Measurements from ENCODE around the gene ZNF189.

Gene ZNF189

GRCh38 chr9:101449071-101449721, 50.5 kb downstream of the ZNF189 start:
- DNase-seq, result peak; percentile 97
- Histone ChIP-seq H3K9me3 (ENCODE audit: severe bottlenecking) (peaks cover 3% of the 10 kb centered on the region), H3K27ac (peak overlapping the region; percentile 61), H3K27me3 (ENCODE audit: insufficient read depth, low read depth, severe bottlenecking) (no peaks in the 10 kb centered on the region), H3K36me3 (no peaks in the 10 kb centered on the region), H3K4me3 (ENCODE audit: low read depth, low read length) (peak overlapping the region; percentile 78)
- TF ChIP-seq, protein P1, sequence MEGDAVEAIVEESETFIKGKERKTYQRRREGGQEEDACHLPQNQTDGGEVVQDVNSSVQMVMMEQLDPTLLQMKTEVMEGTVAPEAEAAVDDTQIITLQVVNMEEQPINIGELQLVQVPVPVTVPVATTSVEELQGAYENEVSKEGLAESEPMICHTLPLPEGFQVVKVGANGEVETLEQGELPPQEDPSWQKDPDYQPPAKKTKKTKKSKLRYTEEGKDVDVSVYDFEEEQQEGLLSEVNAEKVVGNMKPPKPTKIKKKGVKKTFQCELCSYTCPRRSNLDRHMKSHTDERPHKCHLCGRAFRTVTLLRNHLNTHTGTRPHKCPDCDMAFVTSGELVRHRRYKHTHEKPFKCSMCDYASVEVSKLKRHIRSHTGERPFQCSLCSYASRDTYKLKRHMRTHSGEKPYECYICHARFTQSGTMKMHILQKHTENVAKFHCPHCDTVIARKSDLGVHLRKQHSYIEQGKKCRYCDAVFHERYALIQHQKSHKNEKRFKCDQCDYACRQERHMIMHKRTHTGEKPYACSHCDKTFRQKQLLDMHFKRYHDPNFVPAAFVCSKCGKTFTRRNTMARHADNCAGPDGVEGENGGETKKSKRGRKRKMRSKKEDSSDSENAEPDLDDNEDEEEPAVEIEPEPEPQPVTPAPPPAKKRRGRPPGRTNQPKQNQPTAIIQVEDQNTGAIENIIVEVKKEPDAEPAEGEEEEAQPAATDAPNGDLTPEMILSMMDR (IDR thresholded peaks at IDR 0.05; ENCODE audit: low read depth, low read length), result peak; percentile 92

- TF ChIP-seq, protein P1 (IDR thresholded peaks at IDR 0.05; ENCODE audit: low read depth, low read length), result no peak
- peaks cover 3% of the 10 kb centered on the region for H3K9me3 ChIP-seq (ENCODE audit: severe bottlenecking)
- H3K27me3 ChIP-seq (ENCODE audit: insufficient read depth, low read depth, severe bottlenecking), result no peaks in the 10 kb centered on the region
- no peak overlapping the region for H3K27ac ChIP-seq
- DNase-seq, result no peak
- H3K36me3 ChIP-seq, result no peaks in the 10 kb centered on the region
- no peak overlapping the region for H3K4me3 ChIP-seq (ENCODE audit: low read depth, low read length)
Observed at GRCh38 chr9:101450931-101451330, 52.3 kb downstream of the ZNF189 start.

DNA sequence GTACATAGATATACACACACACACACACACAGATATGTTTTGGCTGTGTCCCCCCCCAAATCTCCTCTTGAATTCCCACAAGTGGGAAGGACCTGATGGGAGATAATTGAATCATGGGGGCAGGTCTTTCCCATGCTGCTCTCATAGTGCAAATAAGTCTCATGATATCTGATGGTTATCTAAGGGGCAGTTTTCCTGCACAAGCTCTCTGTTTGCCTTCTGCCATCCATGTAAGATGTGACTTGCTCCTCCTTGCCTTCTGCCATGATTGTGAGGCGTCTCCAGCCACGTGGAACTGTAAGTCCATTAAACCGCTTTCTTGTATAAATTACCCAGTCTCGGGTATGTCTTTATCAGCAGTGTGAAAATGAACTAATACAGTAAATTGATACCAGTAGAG, 52.8 kb downstream of the ZNF189 start:
- Histone ChIP-seq H3K4me3 (ENCODE audit: low read depth, low read length) (no peak overlapping the region), H3K36me3 (no peaks in the 10 kb centered on the region), H3K27ac (no peak overlapping the region), H3K9me3 (ENCODE audit: severe bottlenecking) (peaks cover 3% of the 10 kb centered on the region), H3K27me3 (ENCODE audit: insufficient read depth, low read depth, severe bottlenecking) (no peaks in the 10 kb centered on the region)
- TF ChIP-seq, protein P1 (IDR thresholded peaks at IDR 0.05; ENCODE audit: low read depth, low read length), result no peak
- DNase-seq, result no peak

GRCh38 chr9:101453776-101454570, 55.3 kb downstream of the ZNF189 start:
- Histone ChIP-seq H3K36me3 (no peaks in the 10 kb centered on the region), H3K27ac (no peak overlapping the region), H3K9me3 (ENCODE audit: severe bottlenecking) (peaks cover 3% of the 10 kb centered on the region), H3K4me3 (ENCODE audit: low read depth, low read length) (no peak overlapping the region), H3K27me3 (ENCODE audit: insufficient read depth, low read depth, severe bottlenecking) (no peaks in the 10 kb centered on the region)
- no peak for DNase-seq
- TF ChIP-seq, protein P1 (IDR thresholded peaks at IDR 0.05; ENCODE audit: low read depth, low read length), result no peak

- no peak for DNase-seq
- H3K36me3 ChIP-seq, result no peaks in the 10 kb centered on the region
- peaks cover 3% of the 10 kb centered on the region for H3K9me3 ChIP-seq (ENCODE audit: severe bottlenecking)
- H3K27me3 ChIP-seq (ENCODE audit: insufficient read depth, low read depth, severe bottlenecking), result no peaks in the 10 kb centered on the region
- H3K4me3 ChIP-seq (ENCODE audit: low read depth, low read length), result no peak overlapping the region
- TF ChIP-seq, protein P1 (IDR thresholded peaks at IDR 0.05; ENCODE audit: low read depth, low read length), result no peak
- no peak overlapping the region for H3K27ac ChIP-seq
Observed at GRCh38 chr9:101455656-101456240, 57.1 kb downstream of the ZNF189 start.
